ENCODE measurements around the gene TIAM1. TPM values are rescaled to one million over a fixed set of nuclear protein-coding genes. Genes with fewer than 3 reads are reported as not detected.

Gene TIAM1
- total RNA-seq, 1 experiment from 2014 or later = 15.2 TPM

- H3K27ac Mint-ChIP-seq (ENCODE audit: unreplicated experiment) = no peak overlapping the region
- no peak overlapping the region for H3K4me3 Mint-ChIP-seq (ENCODE audit: low read depth, unreplicated experiment)
- H3K9me3 Mint-ChIP-seq (ENCODE audit: low read depth, unreplicated experiment) = no peaks in the 10 kb centered on the region
- CTCF ChIA-PET = no interaction called here
- no TSS peak for BruUV-seq (replicated peaks)
- no peak for DNase-seq
- peaks cover 20% of the 10 kb centered on the region for H3K36me3 Mint-ChIP-seq (ENCODE audit: insufficient read depth, unreplicated experiment)
- intact Hi-C loops (cut with micrococcal nuclease; ENCODE audit: unreplicated experiment) = loop anchor here (10.0 kb wide), 1 partner anchor 240 kb away; no protein-coding TSS in a partner anchor
- no peaks in the 10 kb centered on the region for H3K27me3 Mint-ChIP-seq (ENCODE audit: unreplicated experiment)
- H3K4me1 Mint-ChIP-seq (ENCODE audit: low read depth, unreplicated experiment) = peaks cover 20% of the 10 kb centered on the region
- no peak for TF ChIP-seq CTCF (IDR thresholded peaks at IDR 0.05; ENCODE audit: unreplicated experiment)
Observed at GRCh38 chr21:31345136-31345535, 1.1 kb upstream of the TIAM1 start.

GRCh38 chr21:31343030-31343510 is 991 bp downstream of the TIAM1 start:
- Mint-ChIP-seq H3K4me3 (ENCODE audit: low read depth, unreplicated experiment) (peak overlapping the region; percentile 98), H3K36me3 (ENCODE audit: insufficient read depth, unreplicated experiment) (peaks cover 20% of the 10 kb centered on the region), H3K4me1 (ENCODE audit: low read depth, unreplicated experiment) (peaks cover 20% of the 10 kb centered on the region), H3K27me3 (ENCODE audit: unreplicated experiment) (no peaks in the 10 kb centered on the region), H3K9me3 (ENCODE audit: low read depth, unreplicated experiment) (no peaks in the 10 kb centered on the region), H3K27ac (ENCODE audit: unreplicated experiment) (peak overlapping the region; percentile 64)
- intact Hi-C loops (cut with micrococcal nuclease; ENCODE audit: unreplicated experiment) = loop anchor here (5.0 to 10.0 kb wide), 2 partner anchors 141 to 242 kb away; no protein-coding TSS in a partner anchor
- no TSS peak for BruUV-seq (replicated peaks)
- TF ChIP-seq CTCF (IDR thresholded peaks at IDR 0.05; ENCODE audit: unreplicated experiment) = no peak
- CTCF ChIA-PET = interaction anchor here (0.6 to 1.7 kb wide), 2 partner anchors 11 to 141 kb away, joined by 4 to 6 read pairs; no protein-coding TSS in a partner anchor
- DNase-seq = no peak

GRCh38 chr21:31342348-31342747 is 1.7 kb downstream of the TIAM1 start:
- H3K4me3 Mint-ChIP-seq (ENCODE audit: low read depth, unreplicated experiment) = peak overlapping the region; percentile 98
- intact Hi-C loops (cut with micrococcal nuclease; ENCODE audit: unreplicated experiment) = loop anchor here (5.0 to 10.0 kb wide), 2 partner anchors 140 to 242 kb away; no protein-coding TSS in a partner anchor
- H3K9me3 Mint-ChIP-seq (ENCODE audit: low read depth, unreplicated experiment) = no peaks in the 10 kb centered on the region
- H3K4me1 Mint-ChIP-seq (ENCODE audit: low read depth, unreplicated experiment) = peaks cover 14% of the 10 kb centered on the region
- H3K36me3 Mint-ChIP-seq (ENCODE audit: insufficient read depth, unreplicated experiment) = peaks cover 20% of the 10 kb centered on the region
- no peaks in the 10 kb centered on the region for H3K27me3 Mint-ChIP-seq (ENCODE audit: unreplicated experiment)
- no TSS peak for BruUV-seq (replicated peaks)
- CTCF ChIA-PET = interaction anchor here (1.7 kb wide), 1 partner anchor 12 kb away, joined by 6 read pairs; no protein-coding TSS in a partner anchor
- DNase-seq = no peak
- H3K27ac Mint-ChIP-seq (ENCODE audit: unreplicated experiment) = no peak overlapping the region
- no peak for TF ChIP-seq CTCF (IDR thresholded peaks at IDR 0.05; ENCODE audit: unreplicated experiment)

GRCh38 chr21:31340942-31341487 is 3.0 kb downstream of the TIAM1 start:
- H3K27ac Mint-ChIP-seq (ENCODE audit: unreplicated experiment) = no peak overlapping the region
- no peaks in the 10 kb centered on the region for H3K9me3 Mint-ChIP-seq (ENCODE audit: low read depth, unreplicated experiment)
- H3K4me1 Mint-ChIP-seq (ENCODE audit: low read depth, unreplicated experiment) = peaks cover 20% of the 10 kb centered on the region
- H3K4me3 Mint-ChIP-seq (ENCODE audit: low read depth, unreplicated experiment) = no peak overlapping the region
- CTCF ChIA-PET = no interaction called here
- intact Hi-C loops (cut with micrococcal nuclease; ENCODE audit: unreplicated experiment) = loop anchor here (5.0 to 10.0 kb wide), 2 partner anchors 139 to 244 kb away; no protein-coding TSS in a partner anchor
- no TSS peak for BruUV-seq (replicated peaks)
- no peak for DNase-seq
- no peaks in the 10 kb centered on the region for H3K27me3 Mint-ChIP-seq (ENCODE audit: unreplicated experiment)
- peaks cover 20% of the 10 kb centered on the region for H3K36me3 Mint-ChIP-seq (ENCODE audit: insufficient read depth, unreplicated experiment)
- no peak for TF ChIP-seq CTCF (IDR thresholded peaks at IDR 0.05; ENCODE audit: unreplicated experiment)
